Left lung (tissue), 10 donors: ENCODE results near the gene DPM2. TPM values are rescaled to one million over a fixed set of nuclear protein-coding genes. Genes with fewer than 3 reads are reported as not detected.

Source experiments
- ATAC-seq: fragments of 200-7000 bp; cut with Tn5 transposase; one replicate; pipeline ENCODE4 v1.9.1; 2020; ENCODE audit warnings: moderate library complexity
- DNase-seq, 4 donors: peaks; one replicate each; pipeline ENCODE4 v3.0.0-alpha.2; 2013 to 2020
- H3K27ac ChIP-seq, 2 donors: fragments of 200-600 bp; sonication (generic) in 1 of 2; one replicate each; pipeline versions ENCODE4 v1.5.0 to v1.8.0; 2020 to 2021
- H3K27me3 ChIP-seq, 2 donors: fragments of 200-600 bp; sonication (generic) in 1 of 2; one replicate each; pipeline versions ENCODE4 v1.5.0 to v1.8.0; 2020 to 2021
- H3K36me3 ChIP-seq, 2 donors: fragments of 200-600 bp; sonication (generic) in 1 of 2; one replicate each; pipeline versions ENCODE4 v1.5.0 to v1.8.0; 2020 to 2021
- H3K4me1 ChIP-seq, 2 donors: fragments of 200-600 bp; one replicate each; pipeline ENCODE4 v1.8.0; 2021
- H3K4me3 ChIP-seq, 2 donors: fragments of 200-600 bp; sonication (generic) in 1 of 2; one replicate each; pipeline versions ENCODE4 v1.5.0 to v1.8.0; 2020 to 2021; ENCODE audit warnings: mild to moderate bottlenecking in 1 of 2
- H3K9me3 ChIP-seq, 2 donors: fragments of 200-600 bp; sonication (generic) in 1 of 2; one replicate each; pipeline versions ENCODE4 v1.5.0 to v1.8.0; 2020 to 2021
- intact Hi-C, 2 donors: fragments of 100-400 bp; cut with DNase I; formaldehyde crosslinking; loops; one replicate each; pipeline versions ENCODE4 v1.11.2 to v1.14.2; 2022
- polyA plus RNA-seq, 6 donors: library from polyadenylated mRNA; unstranded; fragments of 120-200 nt; gene quantifications; one replicate each; pipeline ENCODE4 v1.2.1, GENCODE V29; 2013; ENCODE audit not compliant: insufficient read length in 6 of 6
- total RNA-seq, 2 donors: library from RNA; stranded (reverse); fragmentation: NEBNext Ultra II Directional; extraction: Animal tissue kit (Norgen Biotek cat#: 25700); gene quantifications; one replicate each; pipeline ENCODE4 v1.2.1, GENCODE V29; 2021
- TF ChIP-seq, protein P1 (sequence below), 2 donors: fragments of 200-600 bp; sonication (generic) in 1 of 2; IDR thresholded peaks; one replicate each; pipeline versions ENCODE4 v1.5.0 to v1.8.0; 2021; ENCODE audit warnings: antibody characterized with exemption in 2 of 2
- donor health status: DM: no; HTN: yes; CAD: no.
- donor health status: DM: no; HTN: no; CAD: no.

Gene DPM2
- total and polyA plus RNA-seq, 8 donors, result 32.1 to 47.6 (median 36.3) TPM

DNA sequence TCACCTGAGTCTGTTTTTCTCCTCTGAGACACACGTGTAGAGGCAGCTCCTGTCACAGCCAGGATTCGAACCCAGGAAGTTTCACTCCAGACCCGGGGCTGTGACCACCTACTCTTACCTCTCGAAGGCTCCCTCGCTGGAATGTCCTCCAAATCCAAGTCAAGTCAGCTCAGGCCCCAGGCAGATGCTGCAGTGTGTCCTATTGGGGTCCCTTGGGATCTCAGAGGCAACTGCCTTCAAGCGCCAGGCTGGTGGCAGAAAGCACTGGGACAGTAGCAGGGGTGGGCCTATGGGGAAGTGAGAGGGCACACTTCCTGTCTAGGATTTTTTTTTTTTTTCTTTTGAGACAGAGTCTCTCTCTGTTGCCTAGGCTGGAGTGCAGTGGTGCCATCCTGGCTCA lies 20.1 kb downstream of the DPM2 start:
- Histone ChIP-seq H3K4me3 (peak overlapping the region in 1 of 2 donors; percentile 78), H3K4me1 (peaks cover 37 to 76% of the 10 kb centered on the region in 2 donors), H3K9me3 (no peaks in the 10 kb centered on the region), H3K27ac (peak overlapping the region in 1 of 2 donors; percentile 67), H3K36me3 (peaks cover 0 to under 1% of the 10 kb centered on the region in 2 donors), H3K27me3 (peaks cover 0 to 3% of the 10 kb centered on the region in 2 donors)
- DNase-seq (no peak), ATAC-seq (no peak)
- intact Hi-C loops, result no loop called here
- TF ChIP-seq, protein P1, sequence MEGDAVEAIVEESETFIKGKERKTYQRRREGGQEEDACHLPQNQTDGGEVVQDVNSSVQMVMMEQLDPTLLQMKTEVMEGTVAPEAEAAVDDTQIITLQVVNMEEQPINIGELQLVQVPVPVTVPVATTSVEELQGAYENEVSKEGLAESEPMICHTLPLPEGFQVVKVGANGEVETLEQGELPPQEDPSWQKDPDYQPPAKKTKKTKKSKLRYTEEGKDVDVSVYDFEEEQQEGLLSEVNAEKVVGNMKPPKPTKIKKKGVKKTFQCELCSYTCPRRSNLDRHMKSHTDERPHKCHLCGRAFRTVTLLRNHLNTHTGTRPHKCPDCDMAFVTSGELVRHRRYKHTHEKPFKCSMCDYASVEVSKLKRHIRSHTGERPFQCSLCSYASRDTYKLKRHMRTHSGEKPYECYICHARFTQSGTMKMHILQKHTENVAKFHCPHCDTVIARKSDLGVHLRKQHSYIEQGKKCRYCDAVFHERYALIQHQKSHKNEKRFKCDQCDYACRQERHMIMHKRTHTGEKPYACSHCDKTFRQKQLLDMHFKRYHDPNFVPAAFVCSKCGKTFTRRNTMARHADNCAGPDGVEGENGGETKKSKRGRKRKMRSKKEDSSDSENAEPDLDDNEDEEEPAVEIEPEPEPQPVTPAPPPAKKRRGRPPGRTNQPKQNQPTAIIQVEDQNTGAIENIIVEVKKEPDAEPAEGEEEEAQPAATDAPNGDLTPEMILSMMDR (IDR thresholded peaks at IDR 0.05), result no peak

DNA sequence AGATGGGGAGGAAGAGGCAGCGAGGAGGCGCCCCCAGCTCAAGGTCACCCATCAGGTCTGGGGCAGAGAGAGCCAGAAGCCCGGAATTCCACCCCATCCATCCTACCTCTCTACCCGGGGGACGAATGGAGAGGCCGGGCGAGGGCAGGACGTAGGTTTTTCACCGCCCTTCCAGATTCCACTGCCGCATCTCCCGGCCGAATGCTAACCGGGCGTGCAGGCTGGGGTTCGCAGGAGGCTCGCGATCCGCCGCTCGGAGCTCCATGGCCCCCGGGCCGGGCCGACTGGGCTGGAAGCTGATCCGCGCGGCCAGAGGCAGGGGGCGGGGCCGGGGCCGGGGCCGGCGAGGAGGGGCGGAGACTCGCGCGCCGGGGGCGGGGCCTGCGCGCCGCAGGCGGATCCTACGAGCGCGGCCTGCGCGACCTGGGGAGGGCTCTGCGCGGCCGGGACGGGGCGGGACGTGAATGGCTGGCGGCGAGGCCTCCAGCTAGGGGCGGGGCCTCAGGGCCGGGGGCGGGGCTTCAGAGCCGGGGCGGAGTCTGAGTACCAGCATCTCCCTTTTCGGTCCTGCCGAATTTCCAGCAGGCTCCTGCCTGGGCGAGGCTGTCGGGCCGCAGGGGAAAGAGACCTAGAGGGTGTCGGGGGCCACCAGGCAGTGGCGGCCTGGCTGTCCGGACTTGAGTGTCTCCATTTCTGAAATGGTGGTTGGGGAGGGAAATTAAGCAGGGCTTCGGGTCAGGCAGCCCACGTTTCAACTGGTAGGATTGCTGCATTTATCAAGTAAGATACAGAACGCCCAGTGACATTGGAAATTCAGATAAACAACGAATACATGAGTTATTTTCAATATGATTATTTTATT lies 20.7 kb downstream of the DPM2 start, which contains the start of gene ST6GALNAC4:
ST6GALNAC4 (minus strand) TSS at position 322 of the 862 bp plus-strand sequence. CDS start 622 bp downstream, outside the sequence.
- Histone ChIP-seq H3K27me3 (peaks cover 0 to 2% of the 10 kb centered on the region in 2 donors), H3K27ac (peak within 1 kb of the TSS; percentile 33 to 67), H3K4me1 (peaks cover 40 to 81% of the 10 kb centered on the region in 2 donors), H3K9me3 (no peaks in the 10 kb centered on the region), H3K36me3 (peaks cover 0 to 7% of the 10 kb centered on the region in 2 donors), H3K4me3 (peak within 1 kb of the TSS; percentile 56 to 78)
- TF ChIP-seq, protein P1 (IDR thresholded peaks at IDR 0.05), result no peak
- ATAC-seq, result peak; percentile 85
- intact Hi-C loops, result no loop called here
- peak; percentile 84 to 99 (median 96) for DNase-seq

DNA sequence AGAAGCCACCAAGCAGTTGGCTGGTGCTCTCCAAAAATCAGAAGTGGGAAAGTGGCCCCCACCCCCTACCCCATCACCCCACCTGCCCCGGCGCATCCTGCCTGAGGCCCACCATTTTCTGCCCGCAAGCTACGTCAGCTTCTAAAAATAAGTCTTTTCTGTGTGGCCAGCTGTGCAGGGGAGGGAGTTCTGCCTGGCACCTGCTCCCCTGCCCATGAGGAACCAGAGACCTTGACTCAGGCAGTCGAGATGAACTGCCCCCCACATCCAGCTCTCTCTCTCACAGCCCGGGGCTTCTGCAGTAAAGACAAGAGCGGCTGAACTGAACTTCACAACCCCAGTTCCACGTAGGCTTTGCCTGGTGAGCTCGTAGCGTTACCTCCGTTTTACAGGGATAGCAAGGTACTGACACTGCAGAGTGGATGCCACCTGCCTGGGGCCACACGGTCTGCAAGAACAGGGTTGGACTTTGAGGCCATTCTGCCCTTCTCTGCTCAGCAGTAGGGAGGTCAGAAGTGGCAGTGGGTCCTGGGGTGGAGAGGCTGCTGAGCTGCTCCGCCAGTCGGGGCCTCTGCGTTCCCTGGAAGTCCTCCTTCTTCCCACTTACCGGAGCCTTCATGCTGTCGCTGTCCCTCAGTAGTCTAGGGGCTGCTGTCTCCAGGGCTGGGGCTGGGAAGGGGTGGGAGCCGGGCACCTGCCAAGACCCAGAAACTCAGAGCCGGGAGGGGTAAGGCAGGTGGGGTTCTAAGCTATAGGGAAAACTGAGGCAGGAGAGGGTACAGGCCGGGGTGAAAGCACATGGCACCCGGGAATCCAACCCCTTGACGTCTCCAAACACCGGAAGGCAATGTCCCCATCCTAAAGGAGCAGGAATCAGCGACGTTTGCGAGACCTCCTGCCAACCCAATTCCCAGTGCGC lies 21.6 kb downstream of the DPM2 start:
- intact Hi-C loops, result no loop called here
- ATAC-seq, result peak; percentile 0
- Histone ChIP-seq H3K4me3 (peak overlapping the region; percentile 56 to 78), H3K27me3 (no peaks in the 10 kb centered on the region), H3K27ac (peak overlapping the region; percentile 33 to 60), H3K36me3 (peaks cover 0 to 16% of the 10 kb centered on the region in 2 donors), H3K9me3 (no peaks in the 10 kb centered on the region), H3K4me1 (peaks cover 40 to 77% of the 10 kb centered on the region in 2 donors)
- TF ChIP-seq, protein P1 (IDR thresholded peaks at IDR 0.05), result no peak
- no peak for DNase-seq

DNA sequence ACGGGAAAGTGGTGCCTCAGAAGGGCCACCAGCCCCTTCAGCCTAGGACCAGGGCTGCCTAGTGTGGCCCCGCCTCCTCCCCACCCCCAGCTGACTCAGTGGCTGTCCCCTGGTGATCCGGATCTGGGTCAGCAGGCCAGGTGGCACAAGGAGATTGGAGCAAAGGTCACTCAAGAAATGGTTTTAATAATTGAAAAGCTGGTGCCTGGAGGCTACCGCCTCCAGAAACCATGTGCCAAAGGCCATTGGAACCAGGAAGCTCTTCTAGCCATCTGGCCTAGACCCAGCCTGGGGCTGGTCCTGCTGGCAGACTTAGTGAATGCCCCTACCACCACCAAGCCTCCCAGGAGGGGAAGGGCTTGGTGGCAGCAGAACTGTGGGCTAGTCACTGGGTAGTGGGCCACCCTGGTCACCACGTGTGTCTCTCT lies 22.3 kb downstream of the DPM2 start:
- DNase-seq (no peak), ATAC-seq (no peak)
- Histone ChIP-seq H3K9me3 (no peaks in the 10 kb centered on the region), H3K4me1 (peaks cover 43 to 78% of the 10 kb centered on the region in 2 donors), H3K27ac (peak overlapping the region in 1 of 2 donors; percentile 28), H3K27me3 (no peaks in the 10 kb centered on the region), H3K4me3 (peak overlapping the region in 1 of 2 donors; percentile 78), H3K36me3 (peaks cover 0 to 24% of the 10 kb centered on the region in 2 donors)
- TF ChIP-seq, protein P1 (IDR thresholded peaks at IDR 0.05), result no peak
- intact Hi-C loops, result no loop called here
